HG02943 (cell line): ENCODE results near the gene HPCAL1.

ENCODE experiments used
- ATAC-seq: cut with Tn5 transposase; IDR thresholded peaks from one replicate; pipeline ENCODE4 v1.9.1; 2021; ENCODE audit warnings: mild to moderate bottlenecking, low read depth, moderate library complexity; ENCODE audit not compliant: unreplicated experiment

HPCAL1 gene

GRCh38 chr2:10331702-10332401 lies 29.1 kb downstream of the HPCAL1 start:
- ATAC-seq: peak; percentile 35

DNA sequence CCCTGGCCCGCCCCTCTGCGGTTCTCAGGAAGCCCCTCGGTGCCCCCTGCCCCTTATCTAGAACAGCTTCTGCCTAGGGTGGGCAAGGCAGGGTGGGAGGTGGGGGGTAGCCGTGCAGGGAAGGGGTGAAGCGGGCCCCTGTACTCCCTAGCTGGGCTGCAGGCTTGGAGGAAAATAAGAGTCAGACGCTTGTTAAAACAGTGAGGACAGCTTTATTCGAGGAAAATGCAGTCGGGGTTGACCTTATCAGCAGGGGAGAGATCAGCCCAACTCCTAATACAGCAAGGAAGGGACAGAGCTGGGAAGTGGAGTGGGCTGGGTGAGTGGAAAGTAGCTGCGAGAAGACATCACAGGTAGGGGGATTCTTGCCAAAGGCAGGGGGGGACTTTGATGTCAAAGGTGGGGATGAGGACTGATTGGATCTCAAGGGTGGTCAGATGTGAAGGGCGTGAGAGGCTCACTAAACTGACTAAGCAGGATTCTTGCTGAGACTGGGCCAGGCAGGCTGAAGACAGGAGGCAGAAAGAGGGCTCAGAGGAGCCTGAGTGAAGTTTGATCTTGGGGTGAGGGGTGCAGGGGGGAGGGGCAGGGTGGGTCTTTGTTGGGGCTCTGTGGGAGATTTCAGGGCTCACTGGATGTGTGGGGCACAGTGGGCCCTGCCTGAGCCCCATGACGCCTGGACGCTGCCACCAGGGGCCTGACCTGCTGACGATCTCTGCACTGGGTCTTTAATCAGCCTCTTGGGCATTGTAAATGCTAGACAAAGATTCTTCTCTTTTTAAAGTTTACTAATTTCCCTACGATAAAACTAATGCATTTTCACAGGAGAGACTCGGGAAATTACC lies 29.9 kb downstream of the HPCAL1 start:
- ATAC-seq: no peak

DNA sequence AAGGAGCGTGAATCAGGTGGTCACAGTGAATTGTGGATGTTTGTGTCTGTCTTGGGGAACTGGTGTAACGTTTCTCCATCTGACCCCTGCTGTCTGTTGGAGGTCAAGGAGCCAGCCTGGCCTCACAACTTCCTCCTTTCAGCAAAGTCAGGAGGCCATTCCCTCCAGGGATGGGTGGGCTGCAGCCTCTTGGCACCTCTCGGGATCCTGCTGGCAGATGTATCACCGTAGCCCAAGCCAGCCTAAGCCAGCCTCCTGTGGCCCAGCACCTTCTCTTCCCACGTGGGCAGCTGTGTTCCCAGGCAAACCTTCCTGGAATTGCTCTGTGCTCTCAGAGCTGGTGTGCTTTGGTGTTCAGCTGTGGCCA lies 30.5 kb downstream of the HPCAL1 start:
- ATAC-seq: no peak

- ATAC-seq: no peak
These were observed 31.3 kb downstream of the HPCAL1 start for GRCh38 chr2:10333966-10334365.

DNA sequence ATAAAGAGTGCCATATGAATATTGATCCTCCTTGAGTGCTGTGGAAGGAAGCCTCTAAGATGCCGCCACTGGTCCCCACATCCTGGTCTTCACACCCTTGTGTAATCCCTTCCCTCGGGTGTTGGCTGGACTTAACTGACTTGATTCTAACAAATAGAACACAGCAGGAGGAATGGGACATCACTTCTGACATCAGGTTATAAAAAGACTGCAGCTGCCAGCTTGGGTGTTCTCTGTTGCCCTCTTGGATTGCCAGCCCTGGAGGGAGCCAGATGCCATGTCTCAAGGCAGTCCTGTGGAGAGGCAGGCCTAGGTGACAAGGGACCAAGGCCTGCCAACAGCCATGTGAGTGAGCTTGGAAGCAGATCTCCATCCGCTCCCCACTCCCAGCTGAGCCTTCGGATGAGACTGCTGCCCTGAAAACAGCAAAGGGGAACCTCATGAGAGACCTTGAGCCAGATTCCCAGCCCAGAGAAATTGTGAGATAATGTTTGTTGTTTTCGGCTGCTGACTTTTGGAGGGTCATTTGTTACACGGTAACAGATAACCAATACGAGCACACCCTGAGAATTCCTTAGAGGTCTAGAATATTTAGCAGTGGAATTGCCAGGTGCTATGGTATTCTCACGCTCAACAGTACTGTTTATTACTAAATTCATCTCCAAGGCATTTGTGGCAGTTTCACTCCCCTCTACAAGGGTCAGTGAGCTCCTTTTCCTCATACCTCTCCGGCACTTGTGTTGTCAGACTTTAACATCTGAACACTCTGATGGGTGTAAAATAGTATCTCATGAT lies 32.5 kb downstream of the HPCAL1 start:
- no peak for ATAC-seq

- no peak for ATAC-seq
These were observed 33.6 kb downstream of the HPCAL1 start for GRCh38 chr2:10336283-10336682.

- no peak for ATAC-seq
These were observed 35.0 kb downstream of the HPCAL1 start for GRCh38 chr2:10337449-10338269.

DNA sequence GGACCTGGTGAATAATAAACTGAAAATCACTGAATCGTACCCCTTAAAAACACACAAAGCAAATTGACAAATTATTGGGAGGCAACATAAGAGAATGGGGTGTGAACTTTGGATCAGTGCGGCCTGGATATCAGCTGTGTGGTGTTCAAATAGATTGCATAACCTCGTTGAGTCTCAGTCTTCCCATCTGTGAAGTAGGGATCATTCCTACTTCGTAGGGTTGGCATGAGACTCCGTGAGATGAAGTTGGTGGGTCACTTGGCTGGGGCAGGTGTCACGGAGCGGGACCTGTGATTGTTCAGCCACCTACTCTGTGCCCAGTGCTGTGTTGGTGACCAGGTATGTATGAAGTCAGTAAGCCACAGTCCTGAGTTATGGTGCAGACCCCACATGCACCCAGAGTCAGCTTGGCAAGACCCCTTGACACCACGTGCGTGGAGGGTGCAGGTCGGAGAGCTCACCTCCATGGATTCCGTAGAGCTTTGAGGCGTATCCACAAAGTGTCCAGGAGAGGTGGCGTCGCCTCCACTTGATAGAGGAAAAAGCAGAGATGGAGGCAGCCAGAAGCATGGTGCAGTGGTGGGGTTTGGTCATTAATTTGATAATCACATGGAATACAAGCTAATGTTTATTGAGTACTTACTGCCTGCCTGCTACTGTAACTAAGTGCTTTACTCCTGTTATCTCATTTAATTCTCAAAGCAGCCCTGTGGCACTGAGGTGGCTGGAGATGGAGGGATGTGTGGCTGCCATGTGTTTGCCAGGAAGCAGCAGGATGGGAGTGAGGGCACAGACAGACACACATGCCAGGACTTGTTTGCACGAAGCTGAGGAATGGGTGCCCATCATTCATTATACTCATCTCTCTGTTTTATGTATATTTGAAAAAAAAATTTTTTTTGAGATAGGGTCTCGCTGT lies 35.8 kb downstream of the HPCAL1 start:
- no peak for ATAC-seq

DNA sequence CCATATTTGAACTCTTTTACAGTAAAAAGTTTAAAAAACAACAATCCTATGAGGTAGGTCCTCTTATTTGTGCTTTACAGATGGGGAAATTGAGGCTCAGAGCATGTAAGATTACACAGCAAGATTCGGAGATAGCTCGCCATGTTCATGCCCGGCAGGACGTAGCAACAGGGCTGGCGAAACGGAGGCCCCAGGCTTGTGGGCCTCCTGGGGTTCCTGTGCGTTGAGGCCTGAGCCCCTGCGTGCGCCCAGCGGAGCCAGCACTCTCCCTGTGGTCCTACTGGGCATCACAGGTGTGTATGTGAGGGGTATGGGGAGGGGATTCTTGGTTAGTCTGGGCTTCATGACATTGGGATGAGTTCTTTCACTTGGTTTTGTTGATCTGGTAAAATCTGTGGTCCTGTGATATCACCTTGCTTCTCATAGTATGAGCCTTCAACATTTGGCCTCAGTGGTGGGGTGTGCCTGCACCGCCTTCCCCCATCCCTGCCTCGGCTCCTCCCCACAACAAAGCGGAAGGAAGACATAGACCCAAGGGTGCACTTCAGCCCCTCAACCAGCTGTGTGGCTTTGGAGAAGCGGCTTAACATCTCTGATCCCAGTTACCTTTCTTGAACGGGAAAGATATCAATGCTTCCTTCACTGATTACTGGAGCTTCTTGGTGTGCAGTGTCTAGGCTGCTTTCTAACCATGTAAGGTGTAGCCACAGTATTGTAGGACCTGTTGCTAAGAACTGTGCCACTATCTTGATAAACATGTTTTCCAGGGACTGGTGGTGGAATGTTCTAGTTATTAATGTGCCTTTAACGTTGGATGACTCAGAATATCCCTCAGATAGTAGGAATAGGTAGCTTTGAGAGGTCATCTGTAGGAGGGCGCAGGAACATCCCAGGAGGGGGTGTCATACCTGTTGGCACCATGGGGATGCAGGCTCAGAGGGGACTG lies 37.2 kb downstream of the HPCAL1 start:
- no peak for ATAC-seq

- no peak for ATAC-seq
These were observed 37.9 kb downstream of the HPCAL1 start for GRCh38 chr2:10340593-10340975.

DNA sequence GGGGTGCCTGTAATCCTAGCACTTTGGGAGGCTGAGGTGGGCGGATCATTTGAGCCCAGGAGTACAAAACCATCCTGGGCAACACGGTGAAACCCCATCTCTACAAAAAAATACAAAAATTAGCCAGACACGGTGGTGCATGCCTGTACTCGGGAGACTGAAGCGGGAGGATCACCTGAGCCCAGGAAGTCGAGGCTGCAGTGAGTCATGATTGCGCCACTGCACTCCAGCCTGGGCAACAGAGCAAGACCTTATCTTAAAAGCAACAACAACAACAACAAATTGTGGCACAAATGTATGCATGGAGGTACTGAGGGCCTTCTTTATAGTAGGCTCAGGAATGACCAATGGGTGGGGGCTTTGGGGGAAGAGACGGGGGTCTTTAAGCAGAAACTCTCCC lies 38.5 kb downstream of the HPCAL1 start:
- ATAC-seq: no peak

GRCh38 chr2:10342245-10342951 lies 39.7 kb downstream of the HPCAL1 start:
- no peak for ATAC-seq

GRCh38 chr2:10343191-10343590 lies 40.5 kb downstream of the HPCAL1 start:
- ATAC-seq: no peak

GRCh38 chr2:10343658-10344057 lies 41.0 kb downstream of the HPCAL1 start:
- ATAC-seq: no peak

DNA sequence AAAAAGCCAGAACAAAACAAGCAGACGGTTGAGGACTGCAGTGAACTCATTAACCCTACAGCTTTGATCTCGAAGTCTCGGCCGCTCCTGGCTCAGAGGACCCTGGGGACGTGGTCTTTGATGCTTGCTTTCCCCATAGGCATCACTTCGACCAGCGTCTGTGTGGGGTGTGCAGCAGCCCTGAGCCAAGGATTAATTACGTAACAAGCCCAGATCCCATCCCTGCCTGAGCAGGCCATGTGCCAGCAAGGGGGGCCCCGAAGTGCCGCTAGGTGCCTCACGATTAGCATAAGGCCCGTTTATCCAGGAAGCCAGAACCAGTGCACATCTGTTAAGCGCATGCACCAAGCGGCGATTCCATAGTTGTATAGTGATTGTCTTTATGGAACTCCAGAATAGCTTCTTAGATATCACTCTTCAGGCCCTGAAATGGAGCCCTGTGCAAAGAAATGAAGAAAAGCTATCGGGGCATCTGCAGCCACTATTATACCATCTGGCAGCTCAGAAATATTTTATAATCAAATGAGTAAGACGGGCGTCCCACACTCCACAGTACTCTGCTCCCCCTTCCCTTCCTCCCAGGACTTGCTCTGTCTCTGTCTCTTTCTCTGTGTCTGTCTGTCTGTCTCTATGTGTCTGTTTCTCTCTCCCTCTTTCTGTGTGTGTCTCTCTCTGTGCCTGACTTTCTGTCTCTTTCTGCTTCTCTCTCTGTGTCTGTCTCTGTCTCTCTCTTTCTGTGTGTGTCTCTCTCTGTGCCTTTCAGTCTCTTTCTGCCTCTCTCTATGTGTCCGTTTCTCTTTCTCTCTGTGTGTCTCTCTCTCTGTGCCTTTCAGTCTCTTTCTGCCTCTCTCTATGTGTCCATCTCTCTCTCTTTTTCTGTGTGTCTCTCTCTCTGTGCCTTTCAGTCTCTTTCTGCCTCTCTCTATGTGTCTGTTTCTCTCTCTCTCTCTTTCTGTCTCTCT lies 41.7 kb downstream of the HPCAL1 start:
- ATAC-seq: no peak

- ATAC-seq: no peak
These were observed 42.4 kb downstream of the HPCAL1 start for GRCh38 chr2:10345126-10345525.

- no peak for ATAC-seq
These were observed 43.1 kb downstream of the HPCAL1 start for GRCh38 chr2:10345813-10346212.
